Activated T-cell treated with anti-CD3 and anti-CD28 coated beads for 4 hours (primary cell): ENCODE data around the gene CAPN3.

Experiments
- DNase-seq: peaks from one replicate; pipeline ENCODE4 v3.0.0-alpha.2; 2020

Gene CAPN3

GRCh38 chr15:42401544-42402454, 42.5 kb downstream of the CAPN3 start:
- no peak for DNase-seq

GRCh38 chr15:42402455-42403205, 43.3 kb downstream of the CAPN3 start:
- DNase-seq: no peak

GRCh38 chr15:42403389-42403788, 44.1 kb downstream of the CAPN3 start:
- no peak for DNase-seq

GRCh38 chr15:42404461-42405235, 45.3 kb downstream of the CAPN3 start:
- DNase-seq: no peak

GRCh38 chr15:42405863-42406482, 46.7 kb downstream of the CAPN3 start:
- no peak for DNase-seq

- DNase-seq: no peak
Observed at GRCh38 chr15:42408178-42408577, 48.9 kb downstream of the CAPN3 start.

GRCh38 chr15:42409011-42409410, 49.7 kb downstream of the CAPN3 start:
- DNase-seq: no peak

GRCh38 chr15:42411884-42412283, 52.6 kb downstream of the CAPN3 start:
- no peak for DNase-seq

- DNase-seq: no peak
Observed at GRCh38 chr15:42413920-42414319, 54.6 kb downstream of the CAPN3 start.

GRCh38 chr15:42419369-42419768, 60.1 kb downstream of the CAPN3 start:
- DNase-seq: no peak

GRCh38 chr15:42421376-42421775, 62.1 kb downstream of the CAPN3 start:
- no peak for DNase-seq

GRCh38 chr15:42427429-42428223, 68.3 kb downstream of the CAPN3 start:
- no peak for DNase-seq

GRCh38 chr15:42444415-42445063, 85.2 kb downstream of the CAPN3 start:
- DNase-seq: no peak

GRCh38 chr15:42445551-42445950, 86.2 kb downstream of the CAPN3 start:
- no peak for DNase-seq

GRCh38 chr15:42447599-42447998, 88.3 kb downstream of the CAPN3 start:
- DNase-seq: no peak

GRCh38 chr15:42448281-42448680, 89.0 kb downstream of the CAPN3 start:
- no peak for DNase-seq

GRCh38 chr15:42449770-42450424, 90.6 kb downstream of the CAPN3 start:
- no peak for DNase-seq

- no peak for DNase-seq
Observed at GRCh38 chr15:42450425-42450790, 91.1 kb downstream of the CAPN3 start.

- no peak for DNase-seq
Observed at GRCh38 chr15:42453826-42454225, 94.5 kb downstream of the CAPN3 start.

GRCh38 chr15:42456531-42456930, 97.2 kb downstream of the CAPN3 start:
- no peak for DNase-seq

- no peak for DNase-seq
Observed at GRCh38 chr15:42456971-42457370, 97.7 kb downstream of the CAPN3 start.
